ENCODE data around the gene OSBPL8.

DNA sequence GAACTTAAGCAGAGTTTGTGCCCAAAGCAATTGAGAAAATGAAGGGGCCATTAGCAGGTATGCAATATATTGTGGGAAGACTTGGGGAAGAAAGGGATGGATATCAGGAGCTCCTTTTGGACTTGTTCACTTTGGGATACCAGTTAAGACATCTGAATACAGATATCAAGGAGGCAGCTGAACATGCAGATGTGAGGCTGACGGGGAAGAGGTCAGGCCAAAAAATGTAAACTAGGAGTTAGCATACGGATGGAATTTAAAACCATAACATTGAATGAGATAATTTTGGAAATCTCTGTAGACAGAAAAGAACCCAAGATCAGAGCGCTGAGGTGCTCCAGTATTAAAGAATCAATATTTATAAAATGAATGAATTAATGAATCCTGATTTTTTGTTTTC is 53.4 kb downstream of the OSBPL8 start:
- TF ChIP-seq CTCF (IDR thresholded peaks at IDR 0.05 in 4 of 5, conservative IDR thresholded peaks at IDR 0.05 in 1 of 5) (no peak), POLR2A (IDR thresholded peaks at IDR 0.05) (no peak)
